Bronchial epithelial cell (primary cell): ENCODE data around the gene TBX10. TPM values are rescaled to one million over a fixed set of nuclear protein-coding genes. Genes with fewer than 3 reads are reported as not detected.

Source experiments
- DNase-seq: peaks from one replicate; pipeline ENCODE4 v3.0.0-alpha.2; 2010; ENCODE audit warnings: low read depth
- FAIRE-seq: peaks from 2 replicates; lab custom pipeline; 2011; peaks lifted over from hg19 to GRCh38; lab: Jason Lieb, UNC
- H3K27me3 ChIP-seq: 2 replicates; pipeline ENCODE4 v1.5.1; 2011; ENCODE audit warnings: low read length; ENCODE audit not compliant: control insufficient read depth, insufficient read depth
- H3K36me3 ChIP-seq: 2 replicates; pipeline ENCODE4 v1.5.1; 2011; ENCODE audit warnings: low read length; ENCODE audit not compliant: control insufficient read depth, insufficient read depth
- H3K4me3 ChIP-seq: 2 replicates; pipeline ENCODE4 v1.5.1; 2011; ENCODE audit warnings: mild to moderate bottlenecking, low read depth, low read length, control low read depth
- total RNA-seq: library from RNA; depleted of rRNA; stranded (reverse); fragments of >200 nt; gene quantifications from 2 replicates; pipeline ENCODE4 v1.2.1, GENCODE V29; 2014
- TF ChIP-seq, protein P1 (sequence below): IDR thresholded peaks from 2 replicates; pipeline ENCODE4 v1.5.1; 2011; ENCODE audit warnings: mild to moderate bottlenecking, moderate library complexity, low read length, control low read depth, inconsistent platforms; ENCODE audit not compliant: insufficient read depth, severe bottlenecking

Gene TBX10
- total RNA-seq, 1 donor from 2014 or later, result not detected

DNA sequence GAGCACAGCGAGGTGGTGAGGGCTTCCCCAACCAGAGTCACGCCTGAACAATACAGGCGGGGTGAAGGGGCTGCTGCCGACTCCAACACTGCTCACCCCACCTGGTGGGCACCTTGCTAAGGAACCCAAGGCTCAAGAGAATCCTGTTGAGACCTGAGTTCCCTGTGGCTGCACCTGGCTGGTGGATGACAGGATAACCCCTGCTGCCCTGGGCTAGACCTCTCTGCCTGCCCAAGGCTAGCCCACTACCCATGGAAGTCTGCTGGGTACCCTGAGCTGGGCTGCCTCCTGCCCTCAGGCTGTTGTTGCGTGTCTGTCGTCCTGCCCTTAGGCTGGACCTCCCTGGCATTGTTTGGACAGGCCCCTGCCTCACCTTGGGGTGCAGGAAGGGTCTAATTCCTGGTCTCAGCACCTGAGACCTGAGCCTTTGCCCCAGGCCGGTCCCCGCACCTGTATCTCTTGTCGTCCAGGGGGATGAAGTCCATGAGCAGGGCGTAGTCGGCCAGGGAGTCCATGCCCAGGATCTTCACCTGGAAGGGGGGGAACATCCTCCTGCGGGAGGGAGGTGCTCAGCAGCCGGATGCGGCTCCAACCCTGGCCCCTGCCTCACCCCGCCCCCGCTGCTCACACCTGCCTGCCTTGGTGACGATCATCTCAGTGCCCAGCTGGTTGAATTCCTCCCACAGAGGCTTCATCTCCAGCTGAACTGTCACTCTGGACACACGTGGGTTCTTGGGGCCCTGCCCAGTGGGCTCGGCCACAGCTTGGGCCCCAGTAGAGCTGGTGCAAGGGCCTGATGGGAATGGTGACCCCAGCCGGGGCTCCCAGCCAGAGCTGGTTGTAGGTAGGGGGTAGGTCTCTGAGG lies 5.0 kb downstream of the TBX10 start:
- DNase-seq, result no peak
- TF ChIP-seq, protein P1, sequence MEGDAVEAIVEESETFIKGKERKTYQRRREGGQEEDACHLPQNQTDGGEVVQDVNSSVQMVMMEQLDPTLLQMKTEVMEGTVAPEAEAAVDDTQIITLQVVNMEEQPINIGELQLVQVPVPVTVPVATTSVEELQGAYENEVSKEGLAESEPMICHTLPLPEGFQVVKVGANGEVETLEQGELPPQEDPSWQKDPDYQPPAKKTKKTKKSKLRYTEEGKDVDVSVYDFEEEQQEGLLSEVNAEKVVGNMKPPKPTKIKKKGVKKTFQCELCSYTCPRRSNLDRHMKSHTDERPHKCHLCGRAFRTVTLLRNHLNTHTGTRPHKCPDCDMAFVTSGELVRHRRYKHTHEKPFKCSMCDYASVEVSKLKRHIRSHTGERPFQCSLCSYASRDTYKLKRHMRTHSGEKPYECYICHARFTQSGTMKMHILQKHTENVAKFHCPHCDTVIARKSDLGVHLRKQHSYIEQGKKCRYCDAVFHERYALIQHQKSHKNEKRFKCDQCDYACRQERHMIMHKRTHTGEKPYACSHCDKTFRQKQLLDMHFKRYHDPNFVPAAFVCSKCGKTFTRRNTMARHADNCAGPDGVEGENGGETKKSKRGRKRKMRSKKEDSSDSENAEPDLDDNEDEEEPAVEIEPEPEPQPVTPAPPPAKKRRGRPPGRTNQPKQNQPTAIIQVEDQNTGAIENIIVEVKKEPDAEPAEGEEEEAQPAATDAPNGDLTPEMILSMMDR, result no peak
- Histone ChIP-seq H3K4me3 (no peak overlapping the region), H3K36me3 (no peaks in the 10 kb centered on the region), H3K27me3 (no peaks in the 10 kb centered on the region)
- no peak for FAIRE-seq

GRCh38 chr11:67633758-67634365 lies 5.7 kb downstream of the TBX10 start:
- TF ChIP-seq, protein P1, result no peak
- FAIRE-seq (no peak), DNase-seq (no peak)
- Histone ChIP-seq H3K4me3 (no peak overlapping the region), H3K27me3 (no peaks in the 10 kb centered on the region), H3K36me3 (no peaks in the 10 kb centered on the region)

- no peak overlapping the region for H3K4me3 ChIP-seq
- no peak for DNase-seq
These were observed 6.4 kb downstream of the TBX10 start for GRCh38 chr11:67632982-67633755.

DNA sequence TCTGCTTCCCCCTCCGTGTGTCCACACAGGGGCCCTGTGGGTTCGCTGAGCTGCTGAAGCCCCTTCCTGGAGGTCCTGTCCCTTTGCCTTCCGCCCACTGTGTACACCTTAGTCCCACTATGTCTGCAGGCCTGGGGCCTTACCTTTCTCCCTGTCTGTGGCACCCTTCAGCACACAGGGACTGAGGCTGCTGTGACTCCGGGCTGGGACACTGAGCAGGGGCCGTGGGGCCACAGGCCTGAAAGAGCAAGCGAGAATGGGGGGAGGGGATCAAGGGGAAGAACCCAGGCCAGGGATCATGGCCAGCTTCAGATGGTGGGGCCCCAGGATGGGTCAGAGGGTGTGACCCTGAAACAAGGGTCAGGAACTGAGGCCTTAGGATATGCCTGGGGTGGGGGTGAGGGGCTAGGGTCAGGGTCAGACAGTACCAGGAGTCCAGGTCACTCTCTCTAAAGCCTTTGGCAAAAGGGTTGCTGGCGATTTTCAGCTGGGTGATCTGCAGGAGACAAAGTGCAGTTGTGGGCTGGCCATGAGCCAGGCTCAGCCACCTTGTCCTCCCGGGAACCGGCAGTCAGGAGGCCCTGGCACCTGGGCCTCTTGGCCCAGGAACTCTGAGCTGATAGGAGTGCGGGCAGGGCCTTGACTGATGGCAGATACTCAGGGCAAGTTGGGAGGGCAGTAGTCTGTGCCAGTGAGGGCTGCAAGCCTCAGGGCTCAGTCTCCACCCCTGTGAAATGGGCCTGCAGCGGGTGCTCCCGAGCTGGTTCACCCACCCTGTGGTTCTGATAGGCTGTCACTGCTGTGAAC lies 7.2 kb downstream of the TBX10 start:
- Histone ChIP-seq H3K4me3 (no peak overlapping the region), H3K27me3 (no peaks in the 10 kb centered on the region), H3K36me3 (no peaks in the 10 kb centered on the region)
- TF ChIP-seq, protein P1, result no peak
- FAIRE-seq, result no peak
- DNase-seq, result no peak

More at GRCh38 chr11:67632982-67633755, 6.4 kb downstream of the TBX10 start:
- TF ChIP-seq, protein P1, result no peak
- no peaks in the 10 kb centered on the region for H3K27me3 ChIP-seq
- no peaks in the 10 kb centered on the region for H3K36me3 ChIP-seq
- FAIRE-seq, result peak; percentile 23

DNA sequence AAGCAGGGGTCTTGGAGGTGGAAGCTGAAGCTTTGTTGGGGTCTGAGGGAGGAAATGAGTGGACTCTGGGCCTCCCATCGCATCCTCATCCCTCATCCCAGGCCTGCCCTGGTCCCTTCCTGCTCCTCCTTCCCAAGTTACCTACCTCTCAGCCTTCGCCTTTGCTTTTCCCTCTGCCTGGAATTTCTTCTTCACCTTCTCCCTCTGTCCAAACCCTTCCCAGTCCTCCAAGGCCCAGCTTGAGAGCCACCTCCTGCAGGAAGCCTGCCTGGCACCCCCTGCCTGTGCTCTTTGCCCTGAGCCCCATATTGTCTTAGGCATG lies 7.7 kb downstream of the TBX10 start:
- DNase-seq, result no peak
- H3K27me3 ChIP-seq, result no peaks in the 10 kb centered on the region
- H3K36me3 ChIP-seq, result no peaks in the 10 kb centered on the region
- no peak overlapping the region for H3K4me3 ChIP-seq
- TF ChIP-seq, protein P1, result no peak
- FAIRE-seq, result no peak
